Stimulated activated CD4-positive, alpha-beta T cell treated with anti-CD3 and anti-CD28 coated beads, Interleukin-4, amount 100 ng/mL, for 4 hours (primary cell): ENCODE data around the gene NFYC.

ENCODE experiments used
- DNase-seq, 2 experiments: peaks; one replicate each; pipeline ENCODE4 v3.0.0-alpha.2; 2020

The NFYC gene

DNA sequence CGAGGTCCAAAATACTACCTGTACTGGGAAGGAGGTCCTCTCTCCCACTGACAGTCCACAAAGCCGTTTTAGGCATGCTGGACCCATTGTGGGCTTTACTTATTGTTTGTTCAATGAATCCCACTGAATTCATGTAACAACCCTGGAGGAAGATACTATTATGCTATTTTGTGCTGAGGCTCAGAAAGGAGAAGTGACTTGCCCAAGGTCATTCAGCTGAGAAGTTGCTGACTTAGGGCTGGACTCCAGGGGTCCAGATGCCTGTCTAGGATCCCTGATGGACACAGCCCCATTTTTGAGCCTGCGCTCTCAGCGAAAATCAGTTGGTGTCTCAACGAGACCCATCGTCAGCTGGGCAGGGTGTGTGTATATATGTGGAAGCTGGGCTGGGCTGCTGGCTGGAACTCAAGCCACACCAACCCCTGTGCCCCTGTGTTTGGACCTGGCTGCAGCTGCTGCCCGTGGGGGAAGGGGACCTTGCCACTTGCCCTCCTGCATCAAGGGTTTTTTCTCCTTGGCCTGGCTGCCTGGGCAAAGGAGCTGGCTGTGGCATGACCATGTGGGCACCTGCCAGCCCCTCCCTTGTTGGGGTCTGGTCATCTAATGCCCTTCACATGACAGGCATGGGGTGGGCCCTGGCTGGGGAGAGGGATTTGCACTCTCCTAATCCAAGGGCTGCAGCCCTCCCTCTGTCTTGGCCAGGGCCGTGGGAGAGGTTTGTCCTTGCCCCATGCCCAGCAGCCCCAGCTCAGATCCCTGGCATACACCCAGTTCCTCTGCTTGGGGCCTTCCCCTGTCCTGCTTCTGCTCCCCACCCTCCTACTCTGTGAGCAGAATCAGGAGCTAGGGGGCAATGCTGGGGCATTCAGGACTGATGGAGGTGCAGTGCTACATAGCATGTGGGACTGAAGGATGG lies 107.1 kb downstream of the NFYC start:
- no peak for DNase-seq

DNA sequence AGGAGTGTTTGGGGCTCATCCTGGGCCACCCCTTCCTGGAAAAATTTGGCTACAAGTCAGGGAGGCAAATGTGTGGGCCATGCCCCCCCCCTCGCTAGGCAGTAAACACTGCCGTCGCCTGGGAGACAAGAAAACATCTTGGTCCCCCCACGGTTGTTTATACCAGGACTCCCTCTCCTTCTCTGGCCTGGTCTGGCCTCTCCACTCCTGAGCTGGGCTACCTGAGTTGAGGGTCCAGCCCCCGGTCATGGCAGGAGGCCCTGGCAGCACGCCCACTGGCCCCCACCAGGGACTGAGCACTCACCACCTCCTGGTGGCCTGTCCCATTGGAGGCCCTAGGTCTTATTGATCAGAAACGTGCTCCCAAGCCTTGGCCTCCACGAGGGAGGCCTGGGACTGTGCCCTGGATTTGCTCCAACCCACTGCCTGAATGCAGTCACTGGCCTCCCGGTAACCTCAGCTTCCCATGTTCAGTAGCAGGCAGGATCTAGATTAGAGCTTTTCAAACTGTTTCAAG lies 107.9 kb downstream of the NFYC start:
- no peak for DNase-seq

DNA sequence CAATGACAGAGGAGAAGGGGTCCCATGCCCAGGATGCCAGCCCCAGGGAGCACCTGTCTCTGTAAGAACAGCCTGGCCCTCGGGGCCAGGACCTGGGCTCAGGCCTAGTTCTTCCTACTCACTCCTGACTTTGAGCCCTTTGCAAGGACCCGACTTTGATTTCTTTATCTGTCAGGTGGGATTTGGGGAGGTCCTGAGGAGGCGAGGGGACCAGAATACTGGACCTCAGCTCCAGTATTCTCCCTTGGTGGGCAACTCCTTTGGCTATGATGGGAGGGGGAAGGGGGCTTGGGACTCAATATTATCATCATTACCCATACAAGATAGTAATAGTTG lies 110.2 kb downstream of the NFYC start:
- DNase-seq: no peak

DNA sequence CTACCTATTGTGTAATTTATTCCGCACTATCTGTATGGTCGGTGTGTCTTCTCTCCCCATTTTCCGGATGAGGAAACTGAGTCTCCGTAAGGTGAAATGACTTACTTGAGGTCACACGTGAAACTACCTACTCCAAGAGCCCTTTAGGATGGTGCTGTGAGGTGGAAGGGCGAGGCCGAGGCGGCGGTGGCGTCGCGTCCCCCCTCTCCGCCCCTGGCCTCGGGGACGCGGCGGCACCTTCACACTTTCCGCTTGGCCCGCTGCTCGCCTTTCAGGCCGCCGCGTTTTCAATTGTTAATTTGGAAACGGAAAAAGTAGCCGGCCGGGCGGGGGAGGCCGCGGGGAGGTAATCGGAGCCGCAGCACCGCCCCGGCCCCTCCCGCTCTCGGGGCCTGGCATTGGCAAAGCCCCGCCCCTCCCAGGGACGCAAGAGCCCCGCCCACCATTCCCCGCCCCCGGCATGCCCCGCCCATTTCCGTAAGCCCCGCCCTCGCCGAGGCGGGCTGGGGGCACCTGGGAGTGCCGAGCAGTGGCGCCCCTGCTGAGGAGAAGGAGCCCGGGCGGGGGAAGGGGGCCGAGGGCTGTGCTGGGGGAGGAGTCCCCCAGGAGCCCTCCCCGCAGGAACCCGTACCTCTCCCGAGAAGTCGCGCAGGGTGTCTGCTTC lies 110.7 kb downstream of the NFYC start:
- peak; percentile 80 to 85 for DNase-seq

DNA sequence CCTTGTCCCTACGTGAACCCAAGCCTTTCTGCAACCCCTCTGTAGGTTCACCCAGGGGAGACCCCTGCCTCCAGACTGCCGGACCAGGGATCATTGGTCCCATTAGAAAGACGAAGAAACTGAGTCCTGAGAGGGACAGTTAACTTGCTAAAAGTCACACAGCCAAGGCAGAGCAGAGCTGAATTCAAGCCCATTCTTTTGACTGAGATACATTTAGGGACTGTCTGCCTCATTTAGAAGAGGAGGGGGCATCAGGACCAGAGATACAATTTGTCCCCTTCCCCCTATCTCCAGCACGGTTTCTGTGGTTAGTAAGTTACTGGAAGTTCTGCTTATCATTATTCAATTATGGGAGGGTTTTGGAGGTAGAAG lies 111.2 kb downstream of the NFYC start:
- no peak for DNase-seq

DNA sequence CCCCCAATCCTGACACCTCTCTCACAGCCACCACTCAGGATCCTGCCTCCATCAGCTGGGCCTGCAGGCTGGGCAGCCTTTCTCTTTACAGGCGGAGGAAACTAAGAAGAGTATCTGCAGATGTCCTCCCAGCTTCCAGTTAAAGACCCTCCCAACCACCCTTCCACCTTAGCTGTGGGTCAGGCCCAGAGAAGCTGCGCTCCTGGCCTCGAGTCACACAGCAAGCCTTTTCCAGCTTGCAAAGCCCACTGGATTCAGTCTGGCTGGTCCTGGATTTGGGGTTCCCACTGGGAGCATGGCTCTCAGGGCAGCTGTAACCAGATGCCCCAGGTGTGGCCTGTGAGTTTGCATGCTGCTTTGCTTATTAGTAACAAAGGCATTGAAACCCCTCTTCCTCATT lies 111.9 kb downstream of the NFYC start:
- DNase-seq: no peak

DNA sequence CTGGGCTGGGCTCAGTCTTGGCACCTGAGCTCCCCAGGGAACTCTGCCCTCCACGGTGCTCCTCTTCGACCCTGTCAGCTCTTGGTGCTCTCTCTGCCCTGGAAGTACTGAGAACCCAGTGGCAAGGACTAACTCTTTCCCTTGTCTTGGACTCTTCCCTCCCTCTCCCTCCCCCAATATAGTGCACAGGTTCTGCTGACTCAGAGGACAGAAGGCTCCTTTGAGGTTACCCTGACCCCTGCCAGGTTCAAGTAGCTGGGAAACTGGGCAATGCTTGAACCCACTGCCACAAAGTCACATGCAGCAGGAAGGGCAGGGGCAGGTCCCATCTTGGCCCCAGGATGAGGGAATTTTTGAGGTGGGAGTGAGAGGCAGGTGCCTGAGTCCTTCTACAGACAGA lies 112.4 kb downstream of the NFYC start:
- no peak for DNase-seq

DNA sequence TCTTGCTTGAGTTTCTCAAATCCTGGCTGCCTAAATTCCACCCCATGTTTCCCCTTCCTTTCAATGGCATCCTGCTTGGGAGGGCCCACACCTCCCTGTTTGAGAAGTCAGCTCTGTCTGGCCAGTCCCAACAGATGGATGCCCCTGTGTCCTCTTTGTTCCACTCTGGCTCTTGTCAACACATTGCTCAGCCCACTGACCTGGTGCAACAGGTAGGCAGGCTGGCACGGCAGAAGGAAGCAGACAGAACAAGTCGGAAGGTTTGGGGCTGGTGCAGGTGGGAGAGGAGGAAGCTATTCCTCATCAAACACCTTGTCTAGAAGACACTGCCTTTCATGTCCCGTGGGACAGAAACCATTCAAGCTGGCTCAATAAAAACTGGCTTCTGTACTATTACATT lies 114.7 kb downstream of the NFYC start:
- no peak for DNase-seq

DNA sequence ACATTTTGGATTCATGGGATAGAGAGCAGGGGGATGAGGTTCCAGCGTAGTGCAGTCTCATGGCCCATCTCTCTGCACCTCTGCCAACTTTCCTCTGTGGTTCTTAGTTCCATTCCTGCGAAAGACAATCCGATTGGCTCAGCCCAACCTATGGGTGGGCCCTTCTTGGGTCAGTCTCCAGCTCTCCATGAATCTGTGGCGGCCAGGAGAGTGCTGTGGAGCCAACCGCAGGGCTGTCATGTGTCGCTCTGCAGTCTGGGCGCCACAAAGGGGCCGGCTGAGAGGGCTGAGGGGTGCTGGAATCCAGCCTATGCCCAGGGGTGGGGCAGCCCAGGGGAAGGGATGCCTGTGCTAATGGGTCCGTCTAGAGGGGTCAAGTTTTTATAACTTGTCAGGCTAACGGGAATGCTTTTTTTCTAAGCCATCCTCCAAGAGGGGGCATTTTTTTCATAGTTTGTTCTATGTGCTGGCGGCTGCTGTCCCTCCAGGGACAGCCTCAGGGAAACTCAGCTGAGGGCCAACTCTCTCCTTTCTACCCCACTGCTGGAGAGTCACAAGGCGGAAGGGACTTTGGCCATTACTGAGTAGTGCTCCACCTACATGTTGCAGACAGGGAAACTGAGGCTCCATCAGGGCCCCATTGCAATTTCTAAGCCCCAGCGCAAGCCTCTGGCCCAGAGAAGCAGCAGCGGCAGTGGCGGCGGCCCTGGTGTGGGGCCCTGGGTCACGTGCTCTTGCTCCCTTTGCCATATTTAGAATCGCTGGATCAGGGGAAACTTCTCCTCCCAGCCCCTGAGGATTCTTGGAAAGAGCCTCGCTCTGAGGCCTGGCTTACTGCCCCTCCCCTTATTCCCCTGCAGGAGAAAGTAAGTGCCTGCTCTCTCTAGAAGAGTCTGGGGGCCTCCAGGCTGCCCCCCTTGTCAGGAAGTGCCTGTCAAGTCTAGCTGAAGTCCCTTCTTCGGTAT lies 115.5 kb downstream of the NFYC start:
- DNase-seq: no peak

DNA sequence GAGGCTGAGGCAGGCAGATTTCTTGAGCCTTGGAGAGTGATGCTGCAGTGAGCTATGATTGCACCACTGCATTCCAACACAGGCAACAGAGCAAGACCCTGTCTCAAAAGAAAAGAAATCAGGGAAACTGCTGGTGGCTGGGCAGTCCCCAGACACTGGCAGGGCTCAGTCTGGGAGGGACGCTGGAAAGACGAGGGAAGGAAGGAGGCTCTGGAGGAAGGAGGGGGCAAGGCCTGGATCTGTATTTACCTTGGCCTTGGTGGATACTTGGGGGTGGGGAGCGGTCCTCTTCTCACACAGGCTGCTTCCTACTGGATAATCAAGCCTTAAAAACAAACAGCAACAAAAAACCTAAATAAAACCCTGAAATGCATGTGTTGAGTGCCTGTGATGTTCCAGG lies 116.5 kb downstream of the NFYC start:
- no peak for DNase-seq

DNA sequence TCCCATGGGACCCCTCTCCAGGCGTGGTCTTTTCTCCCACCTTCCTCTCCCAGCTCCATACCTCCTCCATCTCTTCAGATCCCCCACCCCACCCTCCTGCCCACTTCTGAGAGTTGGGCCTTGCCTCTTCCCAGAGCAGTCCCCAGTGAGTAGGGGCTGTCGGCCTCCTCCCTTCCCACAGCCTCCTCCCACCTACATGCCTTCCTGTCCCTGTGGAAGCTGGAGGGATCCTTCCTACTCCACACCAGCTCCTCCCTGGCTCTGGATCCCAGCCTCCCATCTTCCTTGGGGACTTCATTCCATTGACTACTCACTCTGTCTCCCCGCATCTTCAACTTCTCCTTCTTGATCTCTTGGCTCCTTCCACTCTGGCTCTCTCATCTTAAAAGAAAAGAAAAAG lies 116.9 kb downstream of the NFYC start:
- no peak for DNase-seq

DNA sequence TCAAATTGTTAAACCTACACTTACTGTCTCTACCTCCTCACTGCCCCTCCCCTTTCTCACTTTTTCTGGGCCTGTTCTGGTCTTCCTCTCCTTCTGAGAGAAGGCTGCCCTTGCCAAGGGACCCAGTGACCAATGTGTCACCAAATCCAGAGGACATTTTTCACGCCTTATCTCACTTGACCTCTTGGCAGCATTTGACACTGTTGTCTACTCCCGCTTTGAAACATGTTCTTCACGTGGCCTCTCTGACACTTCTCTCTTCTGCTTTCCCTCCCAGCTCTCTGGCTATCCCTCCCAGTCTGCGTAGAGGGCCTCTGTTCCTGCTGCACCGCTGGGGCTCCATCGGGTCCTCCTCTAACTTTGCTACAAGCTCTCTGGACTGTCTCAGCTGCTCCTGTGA lies 117.4 kb downstream of the NFYC start:
- no peak for DNase-seq

DNA sequence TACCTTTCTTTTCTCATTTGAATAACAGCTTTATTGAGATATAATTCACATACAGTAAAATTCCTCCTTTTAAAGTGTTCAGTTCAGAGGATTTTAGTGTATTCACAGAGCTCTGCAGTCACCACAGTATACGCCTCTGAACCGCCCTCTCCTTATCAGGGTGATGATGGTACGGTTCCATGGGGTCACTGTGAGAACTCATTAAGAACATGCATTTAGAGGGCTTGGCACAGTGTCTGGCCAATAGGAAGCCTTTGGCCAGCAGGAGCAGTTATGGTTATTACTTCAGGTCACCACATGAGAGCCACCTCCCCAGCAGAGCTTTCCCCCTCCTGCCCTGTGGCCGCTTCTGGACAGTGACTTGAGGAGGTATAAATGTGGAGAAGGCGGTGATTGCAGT lies 119.4 kb downstream of the NFYC start:
- DNase-seq: no peak

DNA sequence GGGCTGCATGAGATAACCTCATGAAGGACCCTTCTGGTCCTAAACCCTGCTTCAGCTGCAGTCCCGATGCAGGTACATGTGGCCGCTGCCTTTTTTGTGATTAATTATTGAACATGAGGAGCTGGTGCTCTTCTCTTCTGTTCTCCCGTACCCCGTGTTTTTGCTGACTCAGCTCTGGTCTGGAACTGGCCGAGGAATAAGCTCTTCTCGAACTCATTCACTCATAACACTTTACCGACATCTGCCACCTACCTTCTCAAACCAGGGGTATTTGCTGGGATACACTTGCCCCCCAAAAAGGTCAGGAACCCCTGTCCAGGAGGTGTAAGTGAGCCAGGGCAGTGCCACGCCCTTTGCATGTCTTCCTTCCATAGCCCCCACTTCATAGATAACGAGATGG lies 123.9 kb downstream of the NFYC start:
- DNase-seq: no peak

DNA sequence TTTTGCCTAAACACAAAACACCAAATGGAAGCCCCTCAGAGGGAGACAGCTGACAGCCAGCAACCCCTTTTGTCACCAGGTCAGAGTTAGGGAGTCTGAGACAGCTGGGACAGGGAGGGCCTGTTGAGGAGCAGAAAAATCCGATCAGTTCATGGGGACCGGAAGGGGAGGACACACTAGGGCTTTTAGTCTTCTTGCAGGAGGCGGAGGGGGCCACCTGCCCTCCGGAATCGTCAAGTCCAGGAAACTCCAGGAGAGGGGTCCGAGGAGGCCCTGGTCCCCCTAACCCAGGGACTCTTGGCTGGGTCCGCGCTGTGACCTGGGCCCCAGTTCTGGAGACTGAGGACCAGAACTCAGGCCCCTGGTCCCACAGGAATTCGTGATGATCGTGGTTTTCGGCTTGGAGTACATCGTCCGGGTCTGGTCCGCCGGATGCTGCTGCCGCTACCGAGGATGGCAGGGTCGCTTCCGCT lies 126.3 kb downstream of the NFYC start:
- no peak for DNase-seq

DNA sequence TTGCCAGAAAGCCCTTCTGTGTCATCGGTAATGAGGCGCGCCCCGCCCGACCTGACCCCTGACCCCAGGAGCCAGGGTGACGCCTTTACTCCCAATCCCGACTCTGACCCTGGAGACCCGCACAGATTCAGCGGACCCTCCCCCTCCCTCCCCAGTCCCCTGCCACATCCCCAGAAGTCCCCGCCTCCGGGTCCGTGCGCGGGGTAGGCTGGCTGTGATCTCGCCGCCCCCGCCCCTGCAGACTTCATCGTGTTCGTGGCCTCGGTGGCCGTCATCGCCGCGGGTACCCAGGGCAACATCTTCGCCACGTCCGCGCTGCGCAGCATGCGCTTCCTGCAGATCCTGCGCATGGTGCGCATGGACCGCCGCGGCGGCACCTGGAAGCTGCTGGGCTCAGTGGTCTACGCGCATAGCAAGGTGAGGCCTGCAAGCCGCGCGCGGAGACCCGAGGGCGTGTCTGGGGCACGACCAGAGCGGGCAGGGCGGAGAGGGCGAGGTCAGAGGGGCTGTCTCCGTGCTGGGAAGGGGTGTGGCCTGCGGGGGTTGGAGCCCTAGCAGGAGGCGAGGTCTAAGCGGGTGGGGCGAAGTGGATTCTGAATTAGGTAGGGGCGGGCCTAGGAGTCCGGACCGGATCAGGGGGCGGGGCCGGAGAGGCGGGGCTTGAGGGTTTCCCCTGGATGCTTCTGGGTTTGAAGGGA lies 126.9 kb downstream of the NFYC start:
- peak; percentile 79 to 84 for DNase-seq

DNA sequence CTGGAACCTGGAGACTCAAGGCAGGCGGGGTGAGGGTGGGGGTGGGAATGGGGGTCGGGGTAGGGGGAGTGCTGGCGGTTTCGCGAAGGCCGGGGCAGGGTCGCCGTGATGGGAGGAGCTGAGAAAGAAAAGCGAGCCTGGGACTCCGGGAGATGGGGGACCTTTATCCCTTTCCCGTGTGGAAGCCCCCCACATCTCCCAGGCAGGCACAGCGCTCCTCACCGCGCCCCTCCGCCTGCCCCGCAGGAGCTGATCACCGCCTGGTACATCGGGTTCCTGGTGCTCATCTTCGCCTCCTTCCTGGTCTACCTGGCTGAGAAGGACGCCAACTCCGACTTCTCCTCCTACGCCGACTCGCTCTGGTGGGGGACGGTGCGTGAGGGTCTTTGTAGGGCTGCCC lies 127.6 kb downstream of the NFYC start:
- no peak for DNase-seq

DNA sequence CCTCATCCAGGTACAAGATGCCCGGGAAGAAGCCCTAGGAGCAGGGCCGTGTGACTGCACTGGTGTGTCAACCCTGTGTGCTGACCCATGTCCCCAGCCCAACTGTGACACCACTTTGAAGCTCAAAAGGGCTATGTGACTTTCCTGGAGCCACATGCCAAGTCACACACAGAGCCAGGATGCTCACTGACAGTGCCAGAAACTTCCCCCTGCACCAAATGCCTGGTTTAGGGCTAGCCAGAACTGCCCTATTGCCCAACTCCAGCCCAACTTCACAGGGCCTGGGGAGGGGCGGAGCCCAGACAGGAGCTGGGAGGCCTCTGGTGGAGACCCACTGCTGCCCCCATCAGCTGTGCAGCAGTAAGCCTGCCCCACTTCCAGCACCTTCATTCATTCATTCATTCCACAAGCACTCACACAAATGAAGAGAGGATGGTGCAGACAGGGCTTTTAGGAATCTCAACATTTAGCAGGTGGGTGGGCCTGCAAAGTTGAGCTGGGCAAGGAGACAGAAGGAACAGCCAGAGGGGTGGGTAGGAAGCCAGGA lies 128.8 kb downstream of the NFYC start:
- DNase-seq: no peak
